ENCODE measurements around the gene NTMT2.
"Not testable (repeated sequence)": the region's sequence is repeated elsewhere in the genome, so short reads cannot be mapped to it uniquely, and the experiment has no call there.

NTMT2 gene

DNA sequence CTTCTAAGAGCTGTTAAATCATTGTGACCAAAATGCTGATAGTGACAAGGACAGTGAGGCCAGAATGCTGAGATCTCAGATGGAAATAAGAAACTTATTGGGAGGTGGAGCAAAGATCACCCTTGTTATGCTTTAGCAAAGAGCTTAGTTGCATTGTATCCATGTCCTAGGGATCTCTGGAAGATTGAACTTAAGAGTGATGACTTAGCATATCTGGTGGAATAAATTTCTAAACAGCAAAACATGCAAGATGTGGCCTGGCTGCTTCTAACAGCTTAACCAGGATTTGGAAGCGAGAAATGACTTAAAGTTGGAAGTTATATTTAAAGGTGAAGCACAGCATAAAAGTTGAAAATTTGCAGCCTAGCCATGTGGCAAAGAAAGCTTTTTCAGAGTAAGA is 7.7 kb downstream of the NTMT2 start:
- FAIRE-seq, result no peak
- DNase-seq (ENCODE audit: insufficient read length, low spot score), result no peak
- TF ChIP-seq PAX5 (IDR thresholded peaks at IDR 0.05; ENCODE audit: insufficient read depth, low read length, severe bottlenecking) (no peak), POLR2A (IDR thresholded peaks at IDR 0.05; ENCODE audit: low read depth, low read length) (no peak), SPI1 (IDR thresholded peaks at IDR 0.05; ENCODE audit: low read depth, low read length) (no peak), POU2F2 (IDR thresholded peaks at IDR 0.05; ENCODE audit: low read depth, low read length) (no peak), TAF1 (IDR thresholded peaks at IDR 0.05; ENCODE audit: low read depth, low read length) (no peak), POLR2AphosphoS5 (IDR thresholded peaks at IDR 0.05; ENCODE audit: low read depth, low read length) (no peak)

DNA sequence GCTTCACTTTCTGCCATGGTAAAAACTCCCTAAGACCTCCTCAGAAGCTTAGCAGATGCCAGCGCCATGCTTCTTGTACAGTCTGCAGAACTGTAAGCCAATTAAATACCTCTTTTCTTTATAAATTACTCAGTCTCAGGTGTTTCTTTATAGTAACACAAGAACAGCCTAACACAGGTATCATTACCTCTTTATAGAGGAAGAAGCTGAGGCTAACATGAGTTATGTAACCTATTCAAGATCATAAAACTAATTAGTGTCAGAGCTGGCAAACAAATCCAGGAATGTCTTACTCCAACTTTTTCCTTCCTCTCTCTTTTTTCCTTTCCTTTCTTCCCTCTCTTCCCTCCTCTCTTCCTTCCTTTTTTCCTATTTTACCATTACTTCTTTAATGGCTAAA is 9.3 kb downstream of the NTMT2 start:
- TF ChIP-seq POLR2AphosphoS5 (IDR thresholded peaks at IDR 0.05; ENCODE audit: low read depth, low read length), result no peak
- no peak for TF ChIP-seq PAX5 (IDR thresholded peaks at IDR 0.05; ENCODE audit: insufficient read depth, low read length, severe bottlenecking)
- TF ChIP-seq POU2F2 (IDR thresholded peaks at IDR 0.05; ENCODE audit: low read depth, low read length), result no peak
- DNase-seq (ENCODE audit: insufficient read length, low spot score), result no peak
- FAIRE-seq, result no peak

GRCh38 chr1:170156594-170156993 is 10.8 kb downstream of the NTMT2 start:
- no peak for FAIRE-seq
- DNase-seq (ENCODE audit: insufficient read length, low spot score), result no peak
- no peak for TF ChIP-seq SPI1 (IDR thresholded peaks at IDR 0.05; ENCODE audit: low read depth, low read length)
- no peak for TF ChIP-seq PAX5 (IDR thresholded peaks at IDR 0.05; ENCODE audit: insufficient read depth, low read length, severe bottlenecking)
- TF ChIP-seq POU2F2 (IDR thresholded peaks at IDR 0.05; ENCODE audit: low read depth, low read length), result no peak
- no peak for TF ChIP-seq POLR2AphosphoS5 (IDR thresholded peaks at IDR 0.05; ENCODE audit: low read depth, low read length)
- no peak for TF ChIP-seq POLR2A (IDR thresholded peaks at IDR 0.05; ENCODE audit: low read depth, low read length)
- no peak for TF ChIP-seq TAF1 (IDR thresholded peaks at IDR 0.05; ENCODE audit: low read depth, low read length)

DNA sequence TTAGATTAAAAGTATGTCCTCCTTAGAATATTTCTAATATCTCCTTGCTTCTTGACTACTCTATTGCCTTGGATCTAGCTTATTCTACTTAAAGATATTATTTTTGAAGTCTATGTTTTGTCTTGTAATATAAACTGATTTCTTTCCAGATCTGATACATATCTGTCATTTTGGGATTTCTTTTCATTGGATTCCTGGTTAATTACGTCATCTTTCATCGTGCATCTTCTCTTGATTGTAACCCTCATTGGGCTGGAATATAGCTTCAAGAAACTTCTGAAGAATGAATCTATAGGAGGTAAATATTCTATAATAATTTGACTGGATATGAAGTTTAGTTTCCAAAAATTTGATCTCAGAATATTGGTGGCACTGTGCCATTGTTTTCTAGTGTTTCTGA is 12.1 kb downstream of the NTMT2 start:
- FAIRE-seq, result no peak
- TF ChIP-seq SPI1 (IDR thresholded peaks at IDR 0.05; ENCODE audit: low read depth, low read length) (no peak), TAF1 (IDR thresholded peaks at IDR 0.05; ENCODE audit: low read depth, low read length) (no peak), POLR2AphosphoS5 (IDR thresholded peaks at IDR 0.05; ENCODE audit: low read depth, low read length) (no peak), POLR2A (IDR thresholded peaks at IDR 0.05; ENCODE audit: low read depth, low read length) (no peak), POU2F2 (IDR thresholded peaks at IDR 0.05; ENCODE audit: low read depth, low read length) (no peak), PAX5 (IDR thresholded peaks at IDR 0.05; ENCODE audit: insufficient read depth, low read length, severe bottlenecking) (no peak)
- DNase-seq (ENCODE audit: insufficient read length, low spot score), result no peak

DNA sequence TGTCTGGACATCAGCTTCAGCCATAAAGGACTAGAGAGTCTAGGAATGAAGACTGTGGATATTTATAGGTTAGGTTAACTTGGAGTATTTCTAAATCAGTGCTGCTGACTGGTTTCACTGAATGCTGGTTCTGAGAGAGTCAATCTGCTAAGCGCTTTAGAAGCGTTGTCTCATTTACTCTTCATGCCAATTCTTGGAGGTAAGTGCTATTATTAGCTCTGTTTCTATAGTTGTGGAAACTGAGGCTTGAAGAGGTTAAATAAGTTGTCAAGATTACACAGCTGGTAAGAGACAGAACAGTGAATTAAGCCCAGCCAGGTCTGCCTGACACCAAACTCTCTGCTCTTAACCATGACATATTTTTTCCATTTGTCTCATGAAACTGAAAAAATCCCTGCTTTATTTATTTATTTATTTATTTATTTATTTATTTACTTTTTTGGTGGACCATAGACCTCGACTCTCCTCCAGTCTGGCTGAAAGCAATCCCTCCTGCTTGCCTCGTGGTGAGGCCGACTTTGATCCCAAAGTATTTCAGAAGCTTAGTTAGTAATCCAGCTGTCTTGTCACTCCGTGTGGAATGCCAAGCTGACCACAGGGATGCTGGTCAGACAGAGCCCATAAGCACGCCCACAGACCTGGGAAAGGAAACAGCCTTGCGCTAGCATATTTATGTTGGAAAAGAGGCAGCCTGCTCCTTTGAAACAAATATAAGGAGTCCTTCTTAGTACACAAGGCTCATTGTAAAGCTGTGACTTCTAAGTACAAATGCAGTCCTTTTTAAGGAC is 16.9 kb downstream of the NTMT2 start:
- no peak for TF ChIP-seq POU2F2 (IDR thresholded peaks at IDR 0.05; ENCODE audit: low read depth, low read length)
- TF ChIP-seq SPI1 (IDR thresholded peaks at IDR 0.05; ENCODE audit: low read depth, low read length), result no peak
- no peak for TF ChIP-seq PAX5 (IDR thresholded peaks at IDR 0.05; ENCODE audit: insufficient read depth, low read length, severe bottlenecking)
- no peak for TF ChIP-seq TAF1 (IDR thresholded peaks at IDR 0.05; ENCODE audit: low read depth, low read length)
- no peak for TF ChIP-seq POLR2A (IDR thresholded peaks at IDR 0.05; ENCODE audit: low read depth, low read length)
- FAIRE-seq (no peak), DNase-seq (ENCODE audit: insufficient read length, low spot score) (no peak)

- no peak for TF ChIP-seq PAX5 (IDR thresholded peaks at IDR 0.05; ENCODE audit: insufficient read depth, low read length, severe bottlenecking)
- peak; percentile 33; the same call in 1 of the 2 replicates for TF ChIP-seq SPI1 (IDR thresholded peaks at IDR 0.05; ENCODE audit: low read depth, low read length)
- FAIRE-seq (no peak), DNase-seq (ENCODE audit: insufficient read length, low spot score) (no peak)
Observed at GRCh38 chr1:170164103-170164763, 18.5 kb downstream of the NTMT2 start.

GRCh38 chr1:170166518-170167180 is 20.9 kb downstream of the NTMT2 start:
- FAIRE-seq (no peak), DNase-seq (ENCODE audit: insufficient read length, low spot score) (no peak)
- TF ChIP-seq PAX5 (IDR thresholded peaks at IDR 0.05; ENCODE audit: insufficient read depth, low read length, severe bottlenecking) (no peak), SPI1 (IDR thresholded peaks at IDR 0.05; ENCODE audit: low read depth, low read length) (no peak), POLR2A (IDR thresholded peaks at IDR 0.05; ENCODE audit: low read depth, low read length) (no peak), POU2F2 (IDR thresholded peaks at IDR 0.05; ENCODE audit: low read depth, low read length) (no peak), POLR2AphosphoS5 (IDR thresholded peaks at IDR 0.05; ENCODE audit: low read depth, low read length) (no peak), TAF1 (IDR thresholded peaks at IDR 0.05; ENCODE audit: low read depth, low read length) (no peak)

DNA sequence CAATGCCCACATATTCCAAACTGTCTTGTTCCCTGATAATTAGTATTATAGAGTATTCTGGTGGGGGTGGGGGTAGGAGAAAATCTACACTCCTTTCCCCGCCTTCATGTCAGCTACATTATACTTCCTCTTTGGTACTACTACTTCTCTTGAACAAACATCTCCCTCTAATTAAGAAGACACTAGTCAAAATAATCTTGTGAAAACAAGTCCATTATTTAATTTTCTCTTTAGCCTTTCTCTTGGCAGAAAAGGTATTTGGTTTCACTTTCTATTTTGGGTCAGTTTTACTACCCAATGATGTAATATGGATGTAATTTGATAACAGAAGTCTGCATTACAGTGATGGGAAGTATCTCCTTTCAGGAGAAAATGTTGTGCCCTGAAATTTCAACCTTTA is 22.5 kb downstream of the NTMT2 start:
- no peak for FAIRE-seq
- TF ChIP-seq PAX5 (IDR thresholded peaks at IDR 0.05; ENCODE audit: insufficient read depth, low read length, severe bottlenecking), result no peak
- no peak for TF ChIP-seq POLR2A (IDR thresholded peaks at IDR 0.05; ENCODE audit: low read depth, low read length)
- no peak for TF ChIP-seq POLR2AphosphoS5 (IDR thresholded peaks at IDR 0.05; ENCODE audit: low read depth, low read length)
- TF ChIP-seq TAF1 (IDR thresholded peaks at IDR 0.05; ENCODE audit: low read depth, low read length), result no peak
- no peak for TF ChIP-seq SPI1 (IDR thresholded peaks at IDR 0.05; ENCODE audit: low read depth, low read length)
- TF ChIP-seq POU2F2 (IDR thresholded peaks at IDR 0.05; ENCODE audit: low read depth, low read length), result no peak
- no peak for DNase-seq (ENCODE audit: insufficient read length, low spot score)

DNA sequence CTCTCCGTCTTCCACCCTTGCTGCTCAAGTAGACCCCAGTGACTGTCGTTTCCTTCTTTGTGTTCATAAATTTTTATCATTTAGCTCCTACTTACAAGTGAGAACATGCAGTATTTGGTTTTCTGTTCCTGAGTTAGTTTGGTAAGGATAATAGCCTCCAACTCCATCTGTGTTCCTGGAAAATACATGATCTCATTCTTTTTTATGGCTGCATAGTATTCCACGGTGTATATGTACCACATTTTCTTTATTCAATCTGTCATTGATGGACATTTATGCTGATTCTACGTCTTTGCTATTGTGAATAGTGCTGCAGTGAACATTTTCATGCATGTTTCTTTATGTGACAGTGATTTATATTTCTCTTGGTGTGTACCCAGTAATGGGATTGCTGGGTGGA is 24.8 kb downstream of the NTMT2 start:
- not testable (repeated sequence) for FAIRE-seq; DNase-seq (ENCODE audit: insufficient read length, low spot score)

DNA sequence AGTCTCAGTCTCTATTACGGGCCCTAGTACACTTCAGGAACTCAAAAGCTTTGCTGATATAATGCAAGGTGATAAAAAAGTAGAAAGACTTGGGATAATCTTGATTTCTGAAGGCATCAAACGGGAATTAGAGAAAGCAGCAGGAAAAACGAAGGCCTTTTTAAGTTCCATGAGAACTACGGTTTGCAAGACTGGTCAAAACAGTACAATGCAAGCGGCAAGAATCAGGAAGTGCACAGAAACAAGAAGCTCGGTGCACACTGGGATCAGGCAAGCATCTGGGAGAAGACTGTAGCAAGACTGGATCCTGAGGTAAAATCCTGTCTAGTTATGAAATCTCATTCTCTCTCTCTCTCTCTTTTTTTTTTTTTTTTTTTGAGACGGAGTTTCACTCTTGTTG is 28.6 kb downstream of the NTMT2 start:
- FAIRE-seq, result no peak
- DNase-seq (ENCODE audit: insufficient read length, low spot score), result no peak

More for the DNA sequence above, 28.6 kb downstream of the NTMT2 start:
- no peak for TF ChIP-seq TAF1 (IDR thresholded peaks at IDR 0.05; ENCODE audit: low read depth, low read length)
- TF ChIP-seq POLR2A (IDR thresholded peaks at IDR 0.05; ENCODE audit: low read depth, low read length), result no peak
- TF ChIP-seq PAX5 (IDR thresholded peaks at IDR 0.05; ENCODE audit: insufficient read depth, low read length, severe bottlenecking), result no peak
- no peak for TF ChIP-seq POU2F2 (IDR thresholded peaks at IDR 0.05; ENCODE audit: low read depth, low read length)
- TF ChIP-seq POLR2AphosphoS5 (IDR thresholded peaks at IDR 0.05; ENCODE audit: low read depth, low read length), result no peak
- TF ChIP-seq SPI1 (IDR thresholded peaks at IDR 0.05; ENCODE audit: low read depth, low read length), result no peak
